Naive thymus-derived CD8-positive, alpha-beta T cell (primary cell): Measurements from ENCODE around the gene MPZL2. TPM values are rescaled to one million over a fixed set of nuclear protein-coding genes. Genes with fewer than 3 reads are reported as not detected.
A peak's percentile ranks its signal among the peaks of the same experiment; 100 is the strongest.
"Not testable (repeated sequence)": the region's sequence is repeated elsewhere in the genome, so short reads cannot be mapped to it uniquely, and the experiment has no call there.

Experiments
- ATAC-seq, 2 donors: fragments of 150-1000 bp; cut with Tn5 transposase in 1 of 2; sonication (Bioruptor Pico), chemical (Tn5 transposase) in 1 of 2; 1 replicate in 1 of 2; 2 replicates in 1 of 2; pipeline ENCODE4 v1.10.0; 2021; ENCODE audit warnings: mild to moderate bottlenecking in 2 of 2, moderate library complexity in 2 of 2
- POLR2A ChIA-PET: fragments of 350-600 bp; sonication (Branson Sonifier 250); formaldehyde crosslinking; loops from one replicate; lab custom pipeline; 2021; ENCODE audit warnings: antibody characterized with exemption; lab: Charles Lee
- DNase-seq, 10 donors: peaks; one replicate each; pipeline versions ENCODE4 v3.0.0 to v3.0.0-alpha.2; 2020 to 2022
- H3K27ac Mint-ChIP-seq, 10 donors: one replicate each; pipeline ENCODE4 v1.8.0; 2020 to 2022; ENCODE audit warnings: mild to moderate bottlenecking in 10 of 10, mixed read lengths in 10 of 10, moderate library complexity in 4 of 10, inconsistent platforms in 1 of 10
- H3K27me3 Mint-ChIP-seq, 5 donors: one replicate each; pipeline ENCODE4 v1.8.0; 2021 to 2022; ENCODE audit warnings: mixed read lengths in 5 of 5
- H3K36me3 Mint-ChIP-seq, 3 donors: one replicate each; pipeline ENCODE4 v1.8.0; 2020 to 2022; ENCODE audit warnings: mixed read lengths in 3 of 3, mild to moderate bottlenecking in 2 of 3, inconsistent platforms in 1 of 3
- H3K4me1 Mint-ChIP-seq, 4 donors: one replicate each; pipeline ENCODE4 v1.8.0; 2021 to 2022; ENCODE audit warnings: mixed read lengths in 4 of 4
- H3K4me3 Mint-ChIP-seq, 10 donors: one replicate each; pipeline ENCODE4 v1.8.0; 2020 to 2022; ENCODE audit warnings: mild to moderate bottlenecking in 10 of 10, mixed read lengths in 10 of 10, moderate library complexity in 6 of 10, inconsistent platforms in 1 of 10
- H3K9me3 Mint-ChIP-seq, 9 donors: one replicate each; pipeline ENCODE4 v1.8.0; 2020 to 2022; ENCODE audit warnings: mixed read lengths in 9 of 9, mild to moderate bottlenecking in 3 of 9, inconsistent platforms in 1 of 9, moderate library complexity in 1 of 9
- polyA plus RNA-seq, 3 donors: library from polyadenylated mRNA; unstranded; fragments of 300-500 nt; fragmentation: Illumina TruSeq; gene quantifications; one replicate each; pipeline ENCODE4 v1.2.3, GENCODE V29; 2021
- total RNA-seq, 8 experiments: library from RNA in 2 of 8; stranded (reverse) in 2 of 8; gene quantifications; one replicate each; pipeline ENCODE4 v1.2.3 and lab custom pipeline; 2021 to 2026

The MPZL2 gene
- total RNA-seq (1 to 10 TPM; 2.8 to 3.1 TPM), polyA plus RNA-seq (1 to 10 TPM in 2 of 3 donors, under 1 TPM in 1; 0.94 to 3.1 (median 1.2) TPM), total RNA-seq (lab: John Stamatoyannopoulos, UW) (2.5 to 87.2 (median 14.1) reads per million in 6 experiments)

DNA sequence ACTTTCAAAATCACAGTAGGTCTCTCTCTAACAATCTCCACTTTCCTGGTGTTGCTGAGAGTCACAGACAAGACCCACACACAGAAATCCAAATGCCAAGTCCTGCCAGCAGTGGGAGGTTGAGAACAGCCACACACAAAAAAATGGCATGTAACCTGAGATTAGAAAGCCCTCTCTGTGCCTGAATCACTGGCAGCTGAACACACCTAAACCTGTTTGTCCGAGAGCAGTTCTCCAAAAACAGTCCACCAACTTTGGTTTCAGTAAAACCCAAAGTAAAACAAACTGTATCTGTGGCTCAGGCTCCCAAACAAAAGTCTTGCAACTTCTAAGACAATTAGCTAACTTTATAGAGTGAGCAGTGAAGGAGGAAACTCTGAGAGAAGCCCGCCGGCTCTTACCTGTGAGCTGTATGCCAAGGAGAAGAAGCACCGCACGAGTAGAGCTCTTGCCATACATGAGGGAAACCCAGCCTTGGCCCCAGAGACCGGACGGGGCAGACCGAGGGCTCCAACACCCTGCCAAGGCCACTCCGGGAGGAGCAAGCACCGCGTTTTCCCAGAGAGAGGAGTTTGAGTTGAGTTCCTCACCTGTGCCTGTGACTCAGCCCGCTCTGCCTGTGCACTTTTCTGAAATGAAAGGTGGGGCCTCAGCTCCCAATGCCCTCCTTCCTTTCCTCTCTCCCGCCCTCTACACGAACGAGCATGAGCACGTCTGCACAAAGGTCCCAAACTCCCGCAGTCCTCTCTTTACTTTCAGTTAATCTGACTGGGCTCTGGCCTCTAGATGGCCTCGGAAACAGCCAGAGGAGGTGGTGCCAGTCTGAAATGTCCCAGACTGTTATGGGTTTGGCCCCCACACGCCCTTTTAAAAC is at the start of gene MPZL2:
Gene MPZL2, minus strand, starts transcription at position 603 of the 874 bp plus-strand sequence. Its CDS starts 144 bp downstream, at position 459.
- POLR2A ChIA-PET, result interaction anchor here (0.5 to 1.4 kb wide), 9 partner anchors 8 to 65 kb away, joined by 3 to 5 read pairs (median 3); partner anchors contain the start of genes JAML and MPZL3
- Mint-ChIP-seq H3K27ac (peak within 1 kb of the TSS; percentile 62 to 95 (median 86)), H3K36me3 (peaks cover 0 to 5% (median 0%) of the 10 kb centered on the region in 3 donors), H3K9me3 (no peaks in the 10 kb centered on the region), H3K27me3 (peaks cover 0 to 6% (median 0%) of the 10 kb centered on the region in 5 donors), H3K4me1 (peaks cover 26 to 60% (median 53%) of the 10 kb centered on the region in 4 donors), H3K4me3 (peak within 1 kb of the TSS; percentile 85 to 92 (median 88))
- DNase-seq (peak in 5 of 10 donors; percentile 21 to 46 (median 33)), ATAC-seq (peak; percentile 67 to 73)

DNA sequence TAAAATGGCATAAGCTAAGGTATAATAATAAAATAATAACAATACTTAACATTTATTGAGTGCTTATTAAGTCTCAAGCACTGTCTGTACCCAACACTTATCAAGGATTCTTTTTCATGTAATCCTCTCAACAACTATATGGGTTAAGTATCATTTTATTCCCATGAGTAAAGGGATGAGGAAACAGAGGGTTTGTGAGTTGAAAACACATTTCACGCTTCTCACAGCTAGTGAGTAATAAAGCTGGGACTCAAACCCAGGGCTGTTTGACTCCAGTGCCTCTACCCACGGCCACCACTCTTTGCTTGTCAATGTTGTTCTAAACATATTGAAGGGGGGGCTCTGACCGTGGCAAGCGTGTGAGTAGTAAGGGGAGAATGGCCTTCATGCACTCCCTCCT is 49.1 kb upstream of the MPZL2 start:
- peaks cover 0 to 3% (median 0%) of the 10 kb centered on the region in 9 donors for H3K9me3 Mint-ChIP-seq
- H3K27me3 Mint-ChIP-seq, result no peaks in the 10 kb centered on the region
- peaks cover 48 to 93% (median 92%) of the 10 kb centered on the region in 4 donors for H3K4me1 Mint-ChIP-seq
- ATAC-seq, result no peak
- no peak for DNase-seq
- peak overlapping the region in 4 of 10 donors; percentile 5 to 63 (median 49) for H3K4me3 Mint-ChIP-seq
- H3K27ac Mint-ChIP-seq, result peak overlapping the region in 9 of 10 donors; percentile 84 to 99 (median 95)
- POLR2A ChIA-PET, result interaction anchor here (0.6 to 2.6 kb wide), 2 partner anchors 13 to 61 kb away, joined by 3 to 10 read pairs; partner anchors contain the start of gene MPZL3
- H3K36me3 Mint-ChIP-seq, result peaks cover 19 to 75% (median 54%) of the 10 kb centered on the region in 3 donors

DNA sequence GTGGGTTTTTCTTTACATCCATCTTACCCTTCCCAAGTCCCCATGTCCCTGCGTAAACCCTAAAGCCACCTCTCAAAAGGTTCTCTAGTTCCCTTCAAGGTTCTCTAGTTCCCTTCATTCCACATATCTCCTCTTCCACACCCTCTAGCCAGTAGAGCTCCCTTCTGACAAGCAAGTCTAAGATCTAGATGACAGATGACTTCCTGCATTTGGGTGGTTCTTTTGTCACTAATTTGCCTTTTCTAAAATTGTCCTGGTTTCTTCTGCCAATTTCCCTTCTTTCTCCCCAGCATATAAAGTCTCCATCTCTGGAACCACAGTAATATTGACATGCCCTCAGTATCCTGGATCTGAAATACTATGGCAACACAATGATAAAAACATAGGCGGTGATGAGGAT is 48.2 kb upstream of the MPZL2 start:
- POLR2A ChIA-PET, result interaction anchor here (1.1 to 1.7 kb wide), 3 partner anchors 13 to 110 kb away, joined by 3 to 5 read pairs (median 3); partner anchors contain the start of gene UBE4A
- peaks cover 48 to 96% (median 94%) of the 10 kb centered on the region in 4 donors for H3K4me1 Mint-ChIP-seq
- ATAC-seq (no peak), DNase-seq (no peak)
- peaks cover 22 to 85% (median 62%) of the 10 kb centered on the region in 3 donors for H3K36me3 Mint-ChIP-seq
- peaks cover 0 to 3% (median 0%) of the 10 kb centered on the region in 9 donors for H3K9me3 Mint-ChIP-seq
- peak overlapping the region in 9 of 10 donors; percentile 5 to 81 (median 65) for H3K4me3 Mint-ChIP-seq
- H3K27ac Mint-ChIP-seq, result peak overlapping the region; percentile 84 to 99 (median 92)
- H3K27me3 Mint-ChIP-seq, result no peaks in the 10 kb centered on the region

DNA sequence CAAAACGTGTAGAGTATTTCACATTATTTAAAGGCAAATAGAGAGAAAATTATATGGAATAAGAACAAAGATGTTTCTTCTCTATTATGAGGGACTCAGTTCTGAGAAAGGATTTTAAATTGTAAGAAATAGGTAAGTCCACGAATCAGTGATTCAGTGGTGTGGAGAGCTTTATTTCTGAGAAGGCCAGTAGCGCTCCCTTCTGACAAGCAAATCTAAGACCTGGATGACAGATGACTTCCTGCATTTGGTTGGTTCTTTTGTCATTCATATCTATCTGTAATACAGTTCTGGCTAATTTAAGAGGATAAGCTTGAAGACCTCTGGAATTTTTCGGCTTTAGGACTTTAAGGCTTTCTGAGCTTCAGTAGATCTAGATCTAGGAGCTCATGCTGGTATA is 47.4 kb upstream of the MPZL2 start:
- Mint-ChIP-seq H3K36me3 (peaks cover 29 to 92% (median 68%) of the 10 kb centered on the region in 3 donors), H3K27me3 (no peaks in the 10 kb centered on the region), H3K9me3 (peaks cover 0 to 3% (median 0%) of the 10 kb centered on the region in 9 donors), H3K4me1 (peaks cover 49 to 96% (median 94%) of the 10 kb centered on the region in 4 donors), H3K27ac (peak overlapping the region; percentile 84 to 99 (median 92)), H3K4me3 (peak overlapping the region; percentile 12 to 81 (median 63))
- POLR2A ChIA-PET, result interaction anchor here (1.1 to 1.7 kb wide), 5 partner anchors 12 to 109 kb away, joined by 3 to 5 read pairs (median 4); partner anchors contain the start of genes MPZL3 and UBE4A
- ATAC-seq, result peak in 1 of 2 donors; percentile 38
- DNase-seq, result peak in 3 of 10 donors; percentile 13 to 46 (median 32)

DNA sequence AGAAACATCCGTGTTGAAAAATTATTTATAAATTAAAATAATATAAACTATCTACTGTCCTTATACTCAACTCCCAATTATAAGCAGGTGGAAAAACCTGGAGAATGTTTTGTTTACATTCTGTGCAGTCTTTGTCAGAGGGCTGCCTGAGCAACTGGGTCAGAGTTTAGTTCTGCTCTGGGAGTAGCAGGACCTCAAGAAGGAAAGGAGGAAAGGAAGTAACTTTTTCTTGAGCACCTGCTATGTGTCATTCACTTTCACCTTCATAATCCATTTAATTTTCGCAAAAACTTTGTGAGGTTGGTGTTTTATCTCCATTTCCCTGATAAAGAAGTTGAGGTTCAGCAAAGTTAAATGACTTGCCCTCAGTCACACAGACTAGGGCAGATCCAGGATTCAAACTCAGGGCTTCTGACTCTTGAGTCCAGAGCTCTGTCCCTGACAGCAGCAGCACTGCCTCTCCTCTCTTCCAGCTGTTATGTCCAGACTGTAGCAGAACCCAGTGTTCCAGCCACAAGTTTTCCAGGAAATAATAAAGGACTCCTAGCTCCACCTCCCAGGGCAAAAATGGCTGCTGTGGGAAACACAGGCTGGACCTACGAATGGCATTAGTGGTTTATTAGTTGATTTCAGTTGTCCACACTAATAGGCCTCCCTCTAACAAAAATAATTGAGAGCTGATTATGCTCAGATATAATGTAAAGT is 46.8 kb upstream of the MPZL2 start:
- DNase-seq, result no peak
- Mint-ChIP-seq H3K27me3 (no peaks in the 10 kb centered on the region), H3K9me3 (peaks cover 0 to 3% (median 0%) of the 10 kb centered on the region in 9 donors), H3K27ac (peak overlapping the region; percentile 84 to 99 (median 92)), H3K36me3 (peaks cover 30 to 92% (median 66%) of the 10 kb centered on the region in 3 donors), H3K4me3 (peak overlapping the region in 8 of 10 donors; percentile 60 to 81 (median 65)), H3K4me1 (peaks cover 46 to 96% (median 91%) of the 10 kb centered on the region in 4 donors)
- ATAC-seq, result no peak
- POLR2A ChIA-PET, result interaction anchor here (0.7 to 1.7 kb wide), 6 partner anchors 11 to 113 kb away, joined by 3 to 5 read pairs (median 4); partner anchors contain the start of genes MPZL3 and UBE4A

DNA sequence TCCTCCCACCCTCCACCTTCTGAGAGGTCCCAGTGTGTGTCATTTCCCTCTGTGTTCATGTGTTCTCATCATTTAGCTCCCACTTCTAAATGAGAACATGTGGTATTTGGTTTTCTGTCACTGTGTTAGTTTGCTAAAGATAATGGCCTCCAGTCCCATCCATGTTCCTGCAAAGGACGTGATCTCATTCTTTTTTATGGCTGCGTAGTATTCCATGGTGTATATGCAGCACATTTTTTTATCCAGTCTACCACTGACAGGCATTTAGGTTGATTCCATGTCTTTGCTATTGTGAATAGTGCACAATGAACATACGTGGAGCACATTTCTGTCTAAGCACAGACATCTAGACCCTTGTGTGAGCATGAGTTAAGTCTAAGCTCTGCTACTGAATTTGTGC is 46.2 kb upstream of the MPZL2 start:
- peaks cover 43 to 93% (median 87%) of the 10 kb centered on the region in 4 donors for H3K4me1 Mint-ChIP-seq

DNA sequence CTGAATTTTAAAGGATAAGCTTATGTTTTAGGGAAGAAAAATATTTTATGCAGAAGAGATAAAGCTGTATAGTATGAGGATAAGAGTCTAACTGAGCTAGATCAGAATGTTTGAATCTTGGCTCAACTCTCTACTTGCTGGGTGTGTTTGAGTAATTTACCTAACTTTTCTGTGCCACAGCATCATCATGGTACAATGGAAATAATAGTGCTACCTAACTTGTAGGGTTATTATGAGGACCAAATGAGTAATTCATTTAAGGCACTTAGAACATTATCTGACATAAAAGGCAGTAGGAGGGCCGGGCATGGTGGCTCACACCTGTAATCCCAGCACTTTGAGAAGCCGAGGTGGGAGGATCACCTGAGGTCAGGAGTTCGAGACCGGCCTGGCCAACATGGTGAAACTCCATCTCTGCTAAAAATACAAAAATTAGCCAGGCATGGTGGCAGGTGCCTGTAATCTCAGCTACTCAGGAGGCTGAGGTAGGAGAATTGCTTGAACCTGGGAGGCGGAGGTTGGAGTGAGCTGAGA is 45.0 kb upstream of the MPZL2 start:
- not testable (repeated sequence) for H3K9me3 Mint-ChIP-seq, ATAC-seq, H3K27me3 Mint-ChIP-seq, DNase-seq
- POLR2A ChIA-PET, result interaction anchor here (0.7 to 1.7 kb wide), 5 partner anchors 9 to 129 kb away, joined by 3 to 10 read pairs (median 3); partner anchors contain the start of gene UBE4A
- H3K4me3 Mint-ChIP-seq, result peak overlapping the region; percentile 70 to 100 (median 98)
- peaks cover 37 to 82% (median 67%) of the 10 kb centered on the region in 3 donors for H3K36me3 Mint-ChIP-seq
- H3K27ac Mint-ChIP-seq, result peak overlapping the region; percentile 87 to 100 (median 97)
- peaks cover 51 to 92% (median 85%) of the 10 kb centered on the region in 4 donors for H3K4me1 Mint-ChIP-seq

More for the DNA sequence above, 46.2 kb upstream of the MPZL2 start:
- H3K27ac Mint-ChIP-seq, result peak overlapping the region in 9 of 10 donors; percentile 69 to 99 (median 88)
- POLR2A ChIA-PET, result interaction anchor here (0.7 kb wide), 1 partner anchor 112 kb away, joined by 3 read pairs; no protein-coding TSS in a partner anchor
- peak overlapping the region; percentile 3 to 81 (median 44) for H3K4me3 Mint-ChIP-seq
- peaks cover 0 to 3% (median 0%) of the 10 kb centered on the region in 9 donors for H3K9me3 Mint-ChIP-seq
- peaks cover 34 to 88% (median 67%) of the 10 kb centered on the region in 3 donors for H3K36me3 Mint-ChIP-seq
- DNase-seq (no peak), ATAC-seq (no peak)
- H3K27me3 Mint-ChIP-seq, result no peaks in the 10 kb centered on the region

DNA sequence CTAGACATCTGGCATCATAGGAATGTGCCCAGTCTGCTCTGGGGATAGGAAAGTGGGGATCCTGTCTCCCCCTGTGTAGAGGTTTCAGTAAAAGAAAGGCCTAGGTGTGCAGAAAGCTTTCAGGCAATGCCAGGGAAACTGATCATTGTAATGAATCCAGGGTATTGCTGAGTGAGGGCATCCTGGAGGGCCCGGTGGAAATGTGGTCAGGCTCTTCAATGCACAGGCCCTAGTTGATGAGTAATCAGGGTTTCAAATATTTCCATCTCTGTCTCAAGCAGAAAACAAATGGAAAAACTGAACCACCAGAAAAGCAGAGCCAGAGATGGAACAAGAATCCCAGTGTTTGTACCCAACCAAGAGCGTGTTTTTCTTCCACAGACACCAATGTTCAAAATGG is 42.5 kb upstream of the MPZL2 start:
- DNase-seq, result no peak
- Mint-ChIP-seq H3K9me3 (peaks cover 0 to 3% (median 0%) of the 10 kb centered on the region in 9 donors), H3K27ac (peak overlapping the region; percentile 87 to 100 (median 97)), H3K27me3 (no peaks in the 10 kb centered on the region), H3K4me3 (peak overlapping the region; percentile 70 to 100 (median 98)), H3K4me1 (peaks cover 43 to 91% (median 84%) of the 10 kb centered on the region in 4 donors), H3K36me3 (peaks cover 21 to 58% (median 49%) of the 10 kb centered on the region in 3 donors)
- POLR2A ChIA-PET, result interaction anchor here (0.7 to 4.2 kb wide), 5 partner anchors 11 to 81 kb away, joined by 3 to 33 read pairs (median 20); partner anchors contain the start of genes JAML and UBE4A
- ATAC-seq, result peak in 1 of 2 donors; percentile 15

DNA sequence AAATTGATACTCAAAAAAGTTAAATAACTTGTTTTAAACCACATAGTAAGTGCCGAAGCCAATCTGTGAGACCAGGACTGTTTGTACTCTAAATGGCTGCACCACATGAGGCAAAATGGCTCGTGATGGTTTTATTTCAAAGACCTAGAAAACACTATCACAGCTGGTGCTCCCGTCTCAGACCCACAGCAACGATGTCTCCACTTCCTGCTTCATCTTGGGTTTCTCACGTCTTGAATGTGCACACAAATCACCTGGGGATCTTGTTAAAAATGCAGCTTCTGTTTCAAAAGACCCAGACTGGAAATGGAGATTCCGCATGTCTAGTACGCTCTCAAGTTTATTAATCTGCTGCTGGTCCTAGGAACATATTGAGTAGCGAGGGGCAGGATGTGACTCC is 41.6 kb upstream of the MPZL2 start:
- Mint-ChIP-seq H3K36me3 (peaks cover 21 to 49% (median 46%) of the 10 kb centered on the region in 3 donors), H3K4me3 (peak overlapping the region; percentile 90 to 100 (median 99)), H3K27ac (peak overlapping the region; percentile 98 to 100 (median 99)), H3K9me3 (peaks cover 0 to 3% (median 0%) of the 10 kb centered on the region in 9 donors), H3K27me3 (no peaks in the 10 kb centered on the region), H3K4me1 (peaks cover 44 to 88% (median 82%) of the 10 kb centered on the region in 4 donors)
- DNase-seq, result peak; percentile 23 to 83 (median 66)
- POLR2A ChIA-PET, result interaction anchor here (0.7 to 4.2 kb wide), 14 partner anchors 10 to 606 kb away, joined by 3 to 33 read pairs (median 4); partner anchors contain the start of genes JAML, KMT2A, MPZL3 and UBE4A
- peak; percentile 63 to 68 for ATAC-seq

DNA sequence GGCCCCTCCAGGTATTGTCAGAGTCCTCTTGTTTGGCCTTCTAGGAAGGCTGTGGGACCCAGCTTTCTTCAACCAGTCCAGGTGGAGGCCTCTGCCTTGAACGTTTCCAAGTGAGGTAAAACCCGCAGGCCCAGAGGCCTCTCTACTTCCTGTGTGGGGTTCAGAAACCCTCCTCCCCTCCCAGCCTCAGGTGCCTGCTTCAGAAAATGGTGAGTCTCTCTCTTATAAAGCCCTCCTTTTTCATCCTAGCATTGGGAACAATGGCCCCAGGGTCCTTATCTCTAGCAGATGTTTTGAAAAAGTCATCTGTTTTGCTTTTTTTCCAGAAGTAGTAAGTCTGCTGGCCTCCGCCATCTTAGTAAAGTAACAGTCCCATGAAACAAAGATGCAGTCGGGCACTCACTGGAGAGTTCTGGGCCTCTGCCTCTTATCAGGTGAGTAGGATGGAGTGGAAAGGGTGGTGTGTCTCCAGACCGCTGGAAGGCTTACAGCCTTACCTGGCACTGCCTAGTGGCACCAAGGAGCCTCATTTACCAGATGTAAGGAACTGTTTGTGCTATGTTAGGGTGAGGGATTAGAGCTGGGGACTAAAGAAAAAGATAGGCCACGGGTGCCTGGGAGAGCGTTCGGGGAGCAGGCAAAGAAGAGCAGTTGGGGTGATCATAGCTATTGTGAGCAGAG is 40.6 kb upstream of the MPZL2 start, which contains the start of gene CD3E:
Gene CD3E, plus strand, starts transcription at position 163 of the 681 bp plus-strand sequence. Its CDS starts 223 bp downstream, at position 386.
- peak within 1 kb of the TSS; percentile 98 to 100 (median 99) for H3K27ac Mint-ChIP-seq
- POLR2A ChIA-PET, result interaction anchor here (0.6 to 4.2 kb wide), 20 partner anchors 9 to 607 kb away, joined by 3 to 33 read pairs (median 5); partner anchors contain the start of genes JAML, KMT2A, MPZL3 and UBE4A
- H3K36me3 Mint-ChIP-seq, result peaks cover 21 to 41% (median 40%) of the 10 kb centered on the region in 3 donors
- peak; percentile 65 to 75 for ATAC-seq
- peak; percentile 25 to 85 (median 67) for DNase-seq
- H3K4me1 Mint-ChIP-seq, result peaks cover 44 to 90% (median 78%) of the 10 kb centered on the region in 4 donors
- peak within 1 kb of the TSS; percentile 90 to 100 (median 99) for H3K4me3 Mint-ChIP-seq
- no peaks in the 10 kb centered on the region for H3K9me3 Mint-ChIP-seq
- H3K27me3 Mint-ChIP-seq, result no peaks in the 10 kb centered on the region
